ENCODE measurements around the gene GGT6.

GRCh38 chr17:4574448-4575045 is 14.2 kb upstream of the GGT6 start:
- no peak for TF ChIP-seq EZH2 (IDR thresholded peaks at IDR 0.05; ENCODE audit: borderline replicate concordance, low read length)
- TF ChIP-seq, protein P1, sequence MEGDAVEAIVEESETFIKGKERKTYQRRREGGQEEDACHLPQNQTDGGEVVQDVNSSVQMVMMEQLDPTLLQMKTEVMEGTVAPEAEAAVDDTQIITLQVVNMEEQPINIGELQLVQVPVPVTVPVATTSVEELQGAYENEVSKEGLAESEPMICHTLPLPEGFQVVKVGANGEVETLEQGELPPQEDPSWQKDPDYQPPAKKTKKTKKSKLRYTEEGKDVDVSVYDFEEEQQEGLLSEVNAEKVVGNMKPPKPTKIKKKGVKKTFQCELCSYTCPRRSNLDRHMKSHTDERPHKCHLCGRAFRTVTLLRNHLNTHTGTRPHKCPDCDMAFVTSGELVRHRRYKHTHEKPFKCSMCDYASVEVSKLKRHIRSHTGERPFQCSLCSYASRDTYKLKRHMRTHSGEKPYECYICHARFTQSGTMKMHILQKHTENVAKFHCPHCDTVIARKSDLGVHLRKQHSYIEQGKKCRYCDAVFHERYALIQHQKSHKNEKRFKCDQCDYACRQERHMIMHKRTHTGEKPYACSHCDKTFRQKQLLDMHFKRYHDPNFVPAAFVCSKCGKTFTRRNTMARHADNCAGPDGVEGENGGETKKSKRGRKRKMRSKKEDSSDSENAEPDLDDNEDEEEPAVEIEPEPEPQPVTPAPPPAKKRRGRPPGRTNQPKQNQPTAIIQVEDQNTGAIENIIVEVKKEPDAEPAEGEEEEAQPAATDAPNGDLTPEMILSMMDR (IDR thresholded peaks at IDR 0.05; ENCODE audit: low read length), result no peak

Data from OCI-LY1 (cell line).